NCI-H2227 (cell line): ENCODE measurements around the gene PPM1G.
A peak's percentile ranks its signal among the peaks of the same experiment; 100 is the strongest.
"Not testable (repeated sequence)": the region's sequence is repeated elsewhere in the genome, so short reads cannot be mapped to it uniquely, and the experiment has no call there.

ENCODE experiments used
- DNase-seq: peaks from one replicate; lab custom pipeline; 2025; ENCODE audit not compliant: unreplicated experiment; lab: John Stamatoyannopoulos, UW

PPM1G gene

GRCh38 chr2:27409321-27410073, at the start of gene PPM1G:
Gene PPM1G (minus strand): TSS chr2:27409591. CDS start chr2:27409422, 169 bp downstream.
- DNase-seq, result peak; percentile 97

GRCh38 chr2:27453968-27454367, 44.6 kb upstream of the PPM1G start:
- no peak for DNase-seq

DNA sequence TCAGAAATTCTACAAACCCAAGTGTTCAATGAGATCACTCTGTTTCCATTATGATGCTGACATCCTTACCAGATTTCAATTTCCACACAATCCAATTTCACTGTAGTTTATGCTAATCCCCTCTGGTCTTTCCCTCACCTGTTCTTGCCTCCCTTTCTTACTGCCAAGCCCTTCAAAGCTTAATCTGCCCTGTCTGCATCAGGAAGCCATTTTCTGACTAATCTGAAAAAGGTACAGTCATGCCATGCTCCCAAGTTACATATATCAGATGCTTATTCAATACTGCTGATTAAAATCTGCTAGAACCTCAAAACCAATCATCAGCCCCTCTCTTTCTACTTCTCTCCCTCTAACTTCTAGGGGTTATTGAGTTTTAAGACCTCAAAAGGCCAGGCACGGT, 41.7 kb upstream of the PPM1G start:
- no peak for DNase-seq

DNA sequence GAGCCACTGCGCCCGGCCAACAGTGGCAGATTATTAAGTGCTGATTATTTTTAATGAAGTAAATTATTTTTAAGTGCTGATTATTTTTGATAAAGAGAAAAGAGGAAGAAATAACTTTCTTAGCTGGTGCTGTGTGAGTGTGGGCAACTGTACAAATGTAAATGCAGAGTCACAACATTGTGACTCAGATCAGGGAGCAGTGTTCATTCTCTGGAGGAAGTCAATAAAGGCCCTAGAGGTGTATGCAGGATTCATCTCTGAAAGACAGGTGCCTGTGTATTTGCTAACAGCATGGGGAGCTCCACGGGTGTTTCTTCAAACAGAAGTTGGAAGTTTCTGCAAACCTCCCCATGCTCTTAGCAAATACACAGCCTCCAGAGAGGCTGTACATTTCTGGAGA, 39.0 kb upstream of the PPM1G start:
- no peak for DNase-seq

DNA sequence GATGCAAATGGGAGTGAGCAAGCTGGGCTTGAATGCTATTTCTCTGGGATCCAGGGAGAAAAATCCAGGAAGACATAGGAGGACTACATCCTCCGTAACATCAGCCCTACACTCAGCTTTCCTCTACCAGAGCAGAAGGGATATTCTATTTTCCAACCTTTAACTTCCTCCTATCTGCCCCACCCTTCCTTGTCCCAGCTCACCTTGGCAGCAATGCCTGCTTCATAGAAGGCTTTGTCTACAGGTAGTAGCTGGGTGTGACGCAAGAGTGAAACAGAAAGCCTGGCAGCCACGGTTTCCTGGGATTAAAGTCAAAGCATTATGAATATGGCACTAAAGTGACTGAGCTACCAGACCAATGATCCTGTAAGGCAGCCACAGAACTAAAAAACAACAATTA, 36.7 kb upstream of the PPM1G start:
- DNase-seq, result no peak

DNA sequence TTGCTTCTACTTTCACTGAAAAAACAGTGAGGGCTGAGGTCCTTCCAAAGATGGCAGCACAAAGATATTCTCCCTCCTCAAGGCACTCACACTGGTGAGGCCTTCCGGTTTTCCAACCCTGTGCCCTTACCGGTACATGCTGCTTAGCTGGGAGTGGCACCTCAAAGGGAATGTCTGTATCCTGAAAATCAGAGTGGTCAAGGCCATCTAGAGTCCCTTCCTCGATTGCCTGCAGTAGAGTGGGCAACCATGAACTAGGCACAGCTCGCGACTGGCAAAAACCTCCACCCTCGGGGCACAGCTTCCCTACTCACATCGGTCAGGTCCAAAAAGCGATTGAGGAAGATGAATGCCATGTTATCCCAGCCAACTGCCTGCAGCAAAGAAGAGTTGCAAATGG, 36.2 kb upstream of the PPM1G start:
- no peak for DNase-seq

GRCh38 chr2:27445155-27445554, 35.8 kb upstream of the PPM1G start:
- no peak for DNase-seq

DNA sequence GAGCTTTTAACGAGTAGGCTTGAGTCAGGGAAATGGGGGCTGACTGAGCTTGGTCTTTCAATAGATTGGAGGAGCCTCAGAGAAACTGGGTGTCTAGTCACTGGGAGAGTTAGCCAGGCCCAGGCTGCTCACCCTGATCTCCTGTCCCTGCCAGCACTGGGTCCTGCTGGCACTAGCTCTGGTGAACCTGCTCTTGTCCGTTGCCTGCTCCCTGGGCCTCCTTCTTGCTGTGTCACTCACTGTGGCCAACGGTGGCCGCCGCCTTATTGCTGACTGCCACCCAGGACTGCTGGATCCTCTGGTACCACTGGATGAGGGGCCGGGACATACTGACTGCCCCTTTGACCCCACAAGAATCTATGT, 33.5 kb upstream of the PPM1G start:
- no peak for DNase-seq

- no peak for DNase-seq
These were observed 32.8 kb upstream of the PPM1G start, which contains the start of gene KRTCAP3 for GRCh38 chr2:27441958-27442919. Gene KRTCAP3 (plus strand): TSS chr2:27442381. CDS start chr2:27442413, 32 bp downstream.

DNA sequence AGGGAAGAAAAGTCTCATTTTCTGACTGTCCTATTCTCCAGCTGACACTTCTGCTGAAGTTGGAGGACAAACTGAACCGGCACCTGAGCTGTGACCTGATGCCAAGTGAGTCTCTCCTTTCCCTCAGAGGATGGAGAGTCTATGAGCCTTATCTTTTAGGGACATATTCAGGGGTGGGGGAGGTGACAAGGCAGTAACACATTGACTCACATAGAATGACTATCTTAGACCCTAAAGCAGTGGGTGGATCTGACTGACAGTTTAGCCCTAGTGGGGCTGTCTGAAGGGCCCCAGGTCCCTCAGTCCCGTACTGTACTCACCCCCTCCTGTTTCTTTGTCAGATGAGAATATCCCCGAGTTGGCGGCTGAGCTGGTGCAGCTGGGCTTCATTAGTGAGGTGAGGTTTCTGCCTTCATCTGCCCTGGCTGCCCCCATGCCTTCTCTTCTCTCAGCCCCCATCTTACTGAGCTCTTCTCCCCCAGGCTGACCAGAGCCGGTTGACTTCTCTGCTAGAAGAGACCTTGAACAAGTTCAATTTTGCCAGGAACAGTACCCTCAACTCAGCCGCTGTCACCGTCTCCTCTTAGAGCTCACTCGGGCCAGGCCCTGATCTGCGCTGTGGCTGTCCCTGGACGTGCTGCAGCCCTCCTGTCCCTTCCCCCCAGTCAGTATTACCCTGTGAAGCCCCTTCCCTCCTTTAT, 32.0 kb upstream of the PPM1G start:
- no peak for DNase-seq

GRCh38 chr2:27435628-27436027, 26.2 kb upstream of the PPM1G start:
- DNase-seq, result no peak

GRCh38 chr2:27431395-27431794, 22.0 kb upstream of the PPM1G start:
- no peak for DNase-seq

- DNase-seq, result peak; percentile 81
These were observed 19.7 kb upstream of the PPM1G start for GRCh38 chr2:27428978-27429541.

DNA sequence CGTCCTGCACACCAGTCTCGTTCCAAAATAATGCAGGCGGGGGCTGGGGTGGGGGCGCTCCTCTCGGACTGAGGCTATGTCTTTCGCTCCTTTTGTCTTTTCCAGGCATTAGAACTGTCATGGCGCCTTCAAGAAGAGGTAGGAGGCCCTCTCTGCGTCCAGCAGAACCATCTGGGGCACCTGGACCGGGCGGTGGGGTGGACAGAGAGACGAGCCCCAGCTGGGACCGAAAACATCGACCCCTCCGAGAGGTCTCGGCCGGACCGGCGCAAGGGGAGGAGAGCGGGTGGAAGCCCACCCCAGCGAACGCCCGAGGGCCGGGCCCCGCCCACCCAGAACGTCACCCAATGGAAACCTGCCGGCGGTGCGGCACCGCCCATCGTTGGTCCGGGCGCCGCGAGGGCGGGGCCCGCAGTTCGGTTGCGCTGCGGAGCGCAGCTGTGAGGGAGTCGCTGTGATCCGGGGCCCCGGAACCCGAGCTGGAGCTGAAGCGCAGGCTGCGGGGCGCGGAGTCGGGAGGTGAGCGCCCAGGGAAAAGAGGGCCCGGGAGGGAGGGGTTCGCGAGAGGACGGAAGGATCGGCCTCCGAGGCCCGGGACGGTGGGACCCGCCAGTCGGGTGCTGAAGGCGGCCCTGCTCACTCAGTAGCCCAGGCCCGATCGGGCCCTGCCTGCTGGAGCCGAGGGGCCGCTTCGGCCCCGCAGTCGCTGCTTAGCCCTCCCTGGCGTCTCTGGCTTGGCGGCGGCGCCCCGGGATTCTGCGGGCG, 19.0 kb upstream of the PPM1G start, which contains the start of gene NRBP1:
TSS of gene NRBP1 (plus strand) at position 419 of the 765 bp plus-strand sequence. CDS start 4,643 bp downstream, outside the sequence.
- DNase-seq, result peak; percentile 96

- no peak for DNase-seq
These were observed 18.4 kb upstream of the PPM1G start for GRCh38 chr2:27427863-27428212.

- DNase-seq, result not testable (repeated sequence)
These were observed 15.6 kb upstream of the PPM1G start for GRCh38 chr2:27425039-27425438.

GRCh38 chr2:27422958-27423357, 13.6 kb upstream of the PPM1G start:
- no peak for DNase-seq

- no peak for DNase-seq
These were observed 12.4 kb upstream of the PPM1G start for GRCh38 chr2:27421660-27422250.

DNA sequence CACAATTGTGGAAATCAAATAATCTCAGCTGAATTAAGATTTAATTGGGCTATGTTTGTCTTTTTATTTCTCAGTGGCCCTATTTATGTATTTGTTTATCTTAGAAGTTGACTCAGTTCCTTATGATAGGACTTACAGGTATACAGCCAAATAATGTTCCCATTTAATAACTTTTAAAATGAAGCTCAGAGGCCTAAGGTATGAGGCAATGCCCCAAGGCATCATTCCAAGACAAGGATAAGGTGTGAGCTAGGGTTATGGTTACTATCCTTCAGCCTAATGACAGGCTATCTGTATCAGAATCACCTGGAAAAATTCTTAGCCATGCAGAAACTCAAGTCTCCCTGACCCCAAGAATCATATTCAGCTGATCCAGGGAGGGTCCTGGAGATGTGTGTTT, 11.6 kb upstream of the PPM1G start:
- no peak for DNase-seq

GRCh38 chr2:27416151-27416550, 6.8 kb upstream of the PPM1G start:
- DNase-seq, result no peak
